H1 (cell line): ENCODE results near the gene WBP1L. TPM values are rescaled to one million over a fixed set of nuclear protein-coding genes. Genes with fewer than 3 reads are reported as not detected.

Source experiments
- CTCF ChIA-PET: fragments of 300-600 bp; sonication (Branson Sonifier 250); formaldehyde crosslinking; loops from one replicate; lab custom pipeline; 2021; ENCODE audit not compliant: partially characterized antibody; lab: Charles Lee
- POLR2A ChIA-PET: fragments of 300-600 bp; sonication (Branson Sonifier 250); formaldehyde crosslinking; loops from one replicate; lab custom pipeline; 2021; ENCODE audit warnings: inconsistent platforms; ENCODE audit not compliant: partially characterized antibody; lab: Charles Lee
- DNase-seq, 2 experiments: peaks; one replicate each; pipeline versions ENCODE4 v3.0.0 to v3.0.0-alpha.2; 2010 to 2022; ENCODE audit warnings: low spot score in 2 of 2, low read depth in 1 of 2, mixed read lengths in 1 of 2
- FAIRE-seq: peaks from 2 replicates; lab custom pipeline; 2011; peaks lifted over from hg19 to GRCh38; lab: Jason Lieb, UNC
- H2AFZ ChIP-seq: 2 replicates; pipeline ENCODE4 v1.8.1; 2012; ENCODE audit warnings: low read length, inconsistent platforms
- H2AK5ac ChIP-seq: 2 replicates; pipeline ENCODE4 v1.6.1; 2013; ENCODE audit warnings: low read depth, low read length
- H2BK120ac ChIP-seq: replicated peaks from 2 replicates; pipeline ENCODE3; 2013; ENCODE audit warnings: low read depth, low read length, inconsistent platforms
- H2BK12ac ChIP-seq: 2 replicates; pipeline ENCODE4 v1.6.1; 2013; ENCODE audit warnings: low read depth, low read length
- H2BK15ac ChIP-seq: 2 replicates; pipeline ENCODE4 v1.6.1; 2013; ENCODE audit warnings: low read length
- H2BK20ac ChIP-seq: 2 replicates; pipeline ENCODE4 v1.6.1; 2013; ENCODE audit warnings: low read length
- H2BK5ac ChIP-seq: 2 replicates; pipeline ENCODE4 v1.6.1; 2013; ENCODE audit warnings: low read depth, low read length
- H3K14ac ChIP-seq: 2 replicates; pipeline ENCODE4 v1.6.1; 2013; ENCODE audit warnings: inconsistent platforms; ENCODE audit not compliant: insufficient read length
- H3K18ac ChIP-seq: 2 replicates; pipeline ENCODE4 v1.6.1; 2013; ENCODE audit warnings: low read length; ENCODE audit errors: extremely low read depth
- H3K23ac ChIP-seq: 2 replicates; pipeline ENCODE4 v1.6.1; 2013; ENCODE audit warnings: inconsistent platforms; ENCODE audit not compliant: insufficient read length
- H3K23me2 ChIP-seq: 2 replicates; pipeline ENCODE4 v1.6.1; 2013; ENCODE audit warnings: low read depth, low read length
- H3K27ac ChIP-seq: 2 replicates; pipeline ENCODE4 v1.6.1; 2011; ENCODE audit warnings: low read depth, low read length, inconsistent platforms
- H3K27me3 ChIP-seq, 4 experiments: replicated peaks in 1 of 4; 1 replicate in 1 of 4; 2 replicates in 3 of 4; pipeline versions ENCODE4 v1.6.1 to v1.8.1; 2011 to 2013; ENCODE audit warnings: low read length in 3 of 4, mild to moderate bottlenecking in 3 of 4, inconsistent platforms in 2 of 4, mixed read lengths in 2 of 4, moderate library complexity in 1 of 4; ENCODE audit not compliant: control insufficient read depth in 3 of 4, insufficient read depth in 3 of 4; ENCODE audit errors: extremely low read depth in 1 of 4
- H3K36me3 ChIP-seq, 4 experiments: 2 replicates each; pipeline versions ENCODE4 v1.6.1 to v1.8.1; 2011 to 2013; ENCODE audit warnings: mild to moderate bottlenecking in 4 of 4, low read length in 3 of 4, moderate library complexity in 2 of 4, control low read depth in 1 of 4, inconsistent platforms in 1 of 4; ENCODE audit not compliant: insufficient read depth in 4 of 4, control insufficient read depth in 2 of 4
- H3K4ac ChIP-seq: replicated peaks from 2 replicates; pipeline ENCODE3; 2013; ENCODE audit warnings: low read length, low read depth, mixed read lengths, inconsistent platforms; ENCODE audit not compliant: insufficient read length
- H3K4me1 ChIP-seq, 4 experiments: replicated peaks in 1 of 4; 1 replicate in 1 of 4; 2 replicates in 3 of 4; pipeline versions ENCODE4 v1.6.1 to v1.8.1; 2011 to 2013; ENCODE audit warnings: low read length in 3 of 4, inconsistent platforms in 2 of 4, mixed read lengths in 1 of 4; ENCODE audit not compliant: insufficient read depth in 4 of 4, control insufficient read depth in 3 of 4
- H3K4me2 ChIP-seq, 2 experiments: 2 replicates each; pipeline versions ENCODE4 v1.6.1 to v1.8.1; 2011 to 2013; ENCODE audit warnings: low read depth in 2 of 2, low read length in 2 of 2, control low read depth in 1 of 2, inconsistent platforms in 1 of 2, mild to moderate bottlenecking in 1 of 2; ENCODE audit not compliant: insufficient read depth in 1 of 2
- H3K4me3 ChIP-seq, 4 experiments: fragments of 200-600, 300-600 bp in 1 of 4; sonication (generic), shearing (Covaris generic), sonication (Bioruptor Twin) in 1 of 4; 2 replicates each; pipeline versions ENCODE4 v1.5.1 to v1.8.1; 2011 to 2016; ENCODE audit warnings: low read length in 4 of 4, low read depth in 3 of 4, control low read depth in 2 of 4, inconsistent platforms in 2 of 4, mild to moderate bottlenecking in 2 of 4, mixed read lengths in 1 of 4, moderate library complexity in 1 of 4; ENCODE audit not compliant: insufficient read depth in 2 of 4; ENCODE audit errors: extremely low read depth in 1 of 4
- H3K56ac ChIP-seq: replicated peaks from 2 replicates; pipeline ENCODE3; 2013; ENCODE audit warnings: low read depth, mild to moderate bottlenecking, mixed read lengths, low read length, inconsistent platforms; ENCODE audit not compliant: insufficient read length
- H3K79me1 ChIP-seq: 2 replicates; pipeline ENCODE4 v1.6.1; 2013; ENCODE audit warnings: low read depth, low read length, control low read depth
- H3K79me2 ChIP-seq, 2 experiments: 2 replicates each; pipeline versions ENCODE4 v1.6.1 to v1.8.1; 2012 to 2013; ENCODE audit warnings: low read length in 2 of 2, mild to moderate bottlenecking in 2 of 2, inconsistent platforms in 1 of 2; ENCODE audit not compliant: insufficient read depth in 2 of 2, control insufficient read depth in 1 of 2
- H3K9ac ChIP-seq, 4 experiments: replicated peaks in 1 of 4; 1 replicate in 1 of 4; 2 replicates in 3 of 4; pipeline versions ENCODE4 v1.6.1 to v1.8.1; 2011 to 2013; ENCODE audit warnings: low read depth in 3 of 4, low read length in 3 of 4, control low read depth in 2 of 4, mild to moderate bottlenecking in 2 of 4, moderate library complexity in 2 of 4, inconsistent platforms in 1 of 4; ENCODE audit errors: extremely low read depth in 1 of 4
- H3K9me3 ChIP-seq, 2 experiments: 2 replicates each; pipeline versions ENCODE4 v1.6.1 to v1.8.1; 2012 to 2013; ENCODE audit warnings: mild to moderate bottlenecking in 2 of 2, moderate library complexity in 2 of 2, control low read depth in 1 of 2, inconsistent platforms in 1 of 2, low read depth in 1 of 2, low read length in 1 of 2, mixed read lengths in 1 of 2; ENCODE audit not compliant: insufficient read depth in 2 of 2
- H4K20me1 ChIP-seq, 2 experiments: replicated peaks in 1 of 2; 2 replicates each; pipeline versions ENCODE3 to v1.8.1; 2011 to 2013; ENCODE audit warnings: inconsistent platforms in 2 of 2, low read length in 2 of 2, mild to moderate bottlenecking in 1 of 2; ENCODE audit not compliant: insufficient read depth in 2 of 2, control insufficient read depth in 1 of 2
- H4K5ac ChIP-seq: 2 replicates; pipeline ENCODE4 v1.6.1; 2013; ENCODE audit warnings: low read length, low read depth, mixed read lengths, inconsistent platforms; ENCODE audit not compliant: insufficient read length
- H4K8ac ChIP-seq: 2 replicates; pipeline ENCODE4 v1.8.0; 2013; ENCODE audit warnings: mild to moderate bottlenecking, moderate library complexity, low read length, inconsistent platforms; ENCODE audit not compliant: insufficient read depth; ENCODE audit errors: extremely low read depth
- H4K91ac ChIP-seq: replicated peaks from 2 replicates; pipeline ENCODE3; 2013; ENCODE audit warnings: low read length, mixed read lengths, inconsistent platforms; ENCODE audit not compliant: insufficient read length
- CBX5 ChIP-seq: fragments of 300-800, 300-1000 bp; sonication (generic); IDR thresholded peaks from 2 replicates; pipeline ENCODE4 v1.7.1; 2016; ENCODE audit warnings: antibody characterized with exemption, low read length, low read depth
- CHD1 ChIP-seq: IDR thresholded peaks from 2 replicates; pipeline ENCODE4 v1.6.1; 2012; ENCODE audit warnings: low read depth, low read length, improper control_type of control experiment
- GTF2F1 ChIP-seq: IDR thresholded peaks from 2 replicates; pipeline ENCODE4 v1.6.1; 2012; ENCODE audit warnings: low read depth, low read length, improper control_type of control experiment, borderline replicate concordance
- SIRT6 ChIP-seq: IDR thresholded peaks from one replicate; pipeline ENCODE4 v1.7.1; 2012; ENCODE audit warnings: low read length, inconsistent platforms
- SUZ12 ChIP-seq: fragments of 200-600 bp; sonication (generic); IDR thresholded peaks from 2 replicates; pipeline ENCODE4 v1.6.1; 2012; ENCODE audit warnings: mild to moderate bottlenecking, inconsistent platforms, low read length, moderate library complexity, mixed read lengths
- WGBS, 2 experiments: shearing (Covaris generic) in 1 of 2; methylation state at CpG; one replicate each; pipeline versions ENCODE4 v1.1.6 to v1.1.7; 2013 to 2015; ENCODE audit warnings: low lambda C conversion rate in 2 of 2, mixed read lengths in 2 of 2, inconsistent platforms in 1 of 2, low coverage in 1 of 2, missing lambda C conversion rate in 1 of 2; ENCODE audit not compliant: insufficient replicate concordance in 2 of 2, insufficient coverage in 1 of 2, insufficient read length in 1 of 2; ENCODE audit errors: extremely low coverage in 1 of 2, missing lambda C conversion rate in 1 of 2; 5-methylcytosine and 5-hydroxymethylcytosine counted together
- polyA plus RNA-seq, 7 experiments: library from polyadenylated mRNA; depleted of rRNA in 3 of 7; stranded (reverse) in 5 of 7; unstranded in 2 of 7; fragments of >200 nt in 5 of 7; fragments of 200-250 nt in 2 of 7; gene quantifications; 1 replicate in 5 of 7; 2 replicates in 1 of 7; 4 replicates in 1 of 7; pipeline versions ENCODE4 v1.2.1 to v1.2.3, GENCODE V29; 2011 to 2013; ENCODE audit warnings: missing spikeins in 2 of 7, mixed read lengths in 2 of 7
- total RNA-seq: library from RNA; stranded (reverse); fragmentation: NEBNext Ultra II Directional; extraction: Animal tissue kit (Norgen Biotek cat#: 25700); gene quantifications from 2 replicates; pipeline ENCODE4 v1.2.1, GENCODE V29; 2021

WBP1L gene
- total and polyA plus RNA-seq, 2 of the 8 experiments (the other 6 are each of a cell fraction or from before 2014, with no cell fraction given): 26.6 to 29.9 TPM

DNA sequence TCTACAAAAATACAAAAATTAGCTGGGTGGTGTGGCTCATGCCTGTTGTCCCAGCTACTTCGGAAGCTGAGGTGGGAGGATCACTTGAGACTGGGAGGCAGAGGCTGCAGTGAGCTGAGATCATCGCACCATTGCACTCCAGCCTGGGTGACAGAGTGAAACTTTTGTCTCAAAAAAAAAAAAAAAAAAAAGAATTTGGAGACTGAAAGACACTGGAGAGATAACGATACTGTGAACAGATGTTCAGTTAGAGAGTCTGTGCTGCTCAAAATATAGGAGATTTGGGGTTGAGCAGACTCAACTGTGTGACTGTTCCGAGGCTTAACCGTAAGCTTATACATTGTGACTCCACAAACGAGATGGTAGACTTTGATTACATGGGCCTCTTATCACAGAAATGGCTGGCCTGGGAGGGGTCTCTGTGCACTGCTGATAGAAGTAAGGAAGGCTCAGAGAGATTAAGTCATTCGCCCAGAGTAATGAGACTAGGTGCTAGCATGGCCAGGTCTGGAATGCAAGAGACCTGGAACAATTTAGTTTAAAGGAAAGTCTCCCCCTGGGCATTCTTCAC lies 19.4 kb downstream of the WBP1L start:
- CTCF ChIA-PET: interaction anchor here (0.6 to 5.9 kb wide), 6 partner anchors 10 to 1026 kb away, joined by 3 to 42 read pairs (median 3); no protein-coding TSS in a partner anchor
- TF ChIP-seq SIRT6: no peak
- TF ChIP-seq SUZ12: no peak
- no peak for TF ChIP-seq GTF2F1
- TF ChIP-seq CHD1: no peak
- TF ChIP-seq CBX5: no peak

More for the DNA sequence above, 19.4 kb downstream of the WBP1L start:
- Histone ChIP-seq H3K79me2 (no peaks in the 10 kb centered on the region), H2BK20ac (no peak overlapping the region), H3K4me1 (no peaks in the 10 kb centered on the region), H2BK12ac (no peak overlapping the region), H3K14ac (no peak overlapping the region), H3K27me3 (no peaks in the 10 kb centered on the region), H4K20me1 (no peaks in the 10 kb centered on the region), H3K27ac (no peak overlapping the region), H3K4ac (no peak overlapping the region), H3K36me3 (no peaks in the 10 kb centered on the region), H3K4me3 (no peak overlapping the region), H2BK15ac (no peak overlapping the region), H3K9me3 (no peaks in the 10 kb centered on the region), H2BK120ac (no peak overlapping the region), H2BK5ac (no peak overlapping the region), H3K23me2 (no peaks in the 10 kb centered on the region), H3K23ac (no peak overlapping the region), H4K8ac (no peak overlapping the region), H2AK5ac (no peak overlapping the region), H3K18ac (no peak overlapping the region), H4K91ac (no peak overlapping the region), H3K4me2 (no peak overlapping the region), H2AFZ (no peak overlapping the region), H3K9ac (no peak overlapping the region), H3K79me1 (no peaks in the 10 kb centered on the region; the same call in 1 of the 2 replicates), H3K56ac (no peak overlapping the region), H4K5ac (no peak overlapping the region)
- DNase-seq: no peak
- POLR2A ChIA-PET: interaction anchor here (1.5 kb wide), 1 partner anchor 12 kb away, joined by 6 read pairs; no protein-coding TSS in a partner anchor
- WGBS, 2 experiments: 90% methylated on average over 7 of the region's 7 CpGs; no CpG with 5 or more reads in 1 of the 2 experiments
- FAIRE-seq: no peak
